Keratinocyte (primary cell): ENCODE data around the gene AKAP13.

ENCODE experiments used
- EZH2 ChIP-seq: IDR thresholded peaks from one replicate; pipeline ENCODE4 v1.6.1; 2012; ENCODE audit warnings: inconsistent platforms, mild to moderate bottlenecking, low read length, moderate library complexity
- TF ChIP-seq, protein P1 (sequence below), 3 experiments: IDR thresholded peaks in 1 of 3; conservative IDR thresholded peaks in 1 of 3; optimal IDR thresholded peaks in 1 of 3; 2 replicates in 2 of 3; 3 replicates in 1 of 3; pipeline versions ENCODE3 to v1.5.1; 2011; ENCODE audit warnings: low read length in 3 of 3, mild to moderate bottlenecking in 3 of 3, moderate library complexity in 2 of 3, control low read depth in 1 of 3, inconsistent platforms in 1 of 3; ENCODE audit not compliant: insufficient read depth in 2 of 3; ENCODE audit errors: extremely low read depth in 1 of 3

DNA sequence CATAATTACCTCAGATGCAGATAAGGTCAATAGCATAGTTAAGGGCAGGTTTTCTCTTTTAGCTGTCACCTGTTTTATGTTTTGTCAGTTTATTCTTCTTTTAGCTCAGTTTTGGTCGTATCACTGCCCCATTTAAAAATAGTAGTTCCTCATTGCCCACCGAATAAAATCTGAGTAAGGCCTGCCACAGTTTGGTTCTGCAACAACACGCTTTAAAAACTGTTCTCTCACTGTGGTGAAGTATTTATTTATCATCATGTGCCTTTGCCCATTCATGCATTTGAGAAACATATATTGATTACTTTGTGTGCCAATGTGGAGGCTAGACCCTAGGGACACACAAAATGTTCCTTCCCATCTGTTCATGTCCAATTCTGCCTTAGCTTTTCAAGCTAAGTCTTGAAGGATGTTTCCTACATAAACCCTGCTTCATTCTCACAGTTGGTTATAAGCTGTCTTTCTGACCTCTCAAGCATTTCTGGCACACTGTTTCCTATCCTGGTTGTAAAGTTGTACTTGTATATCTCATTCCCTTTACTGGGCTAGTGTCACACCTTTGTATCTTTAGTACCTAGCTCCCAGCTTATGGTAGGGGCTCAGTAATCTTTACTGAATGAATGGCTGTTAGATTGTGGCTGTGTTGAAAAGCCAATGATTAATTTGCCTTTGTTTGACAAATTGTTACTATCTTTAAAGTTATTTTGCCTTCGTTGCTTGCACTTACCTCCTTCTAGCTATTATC, 23.9 kb downstream of the AKAP13 start:
- TF ChIP-seq, protein P1, sequence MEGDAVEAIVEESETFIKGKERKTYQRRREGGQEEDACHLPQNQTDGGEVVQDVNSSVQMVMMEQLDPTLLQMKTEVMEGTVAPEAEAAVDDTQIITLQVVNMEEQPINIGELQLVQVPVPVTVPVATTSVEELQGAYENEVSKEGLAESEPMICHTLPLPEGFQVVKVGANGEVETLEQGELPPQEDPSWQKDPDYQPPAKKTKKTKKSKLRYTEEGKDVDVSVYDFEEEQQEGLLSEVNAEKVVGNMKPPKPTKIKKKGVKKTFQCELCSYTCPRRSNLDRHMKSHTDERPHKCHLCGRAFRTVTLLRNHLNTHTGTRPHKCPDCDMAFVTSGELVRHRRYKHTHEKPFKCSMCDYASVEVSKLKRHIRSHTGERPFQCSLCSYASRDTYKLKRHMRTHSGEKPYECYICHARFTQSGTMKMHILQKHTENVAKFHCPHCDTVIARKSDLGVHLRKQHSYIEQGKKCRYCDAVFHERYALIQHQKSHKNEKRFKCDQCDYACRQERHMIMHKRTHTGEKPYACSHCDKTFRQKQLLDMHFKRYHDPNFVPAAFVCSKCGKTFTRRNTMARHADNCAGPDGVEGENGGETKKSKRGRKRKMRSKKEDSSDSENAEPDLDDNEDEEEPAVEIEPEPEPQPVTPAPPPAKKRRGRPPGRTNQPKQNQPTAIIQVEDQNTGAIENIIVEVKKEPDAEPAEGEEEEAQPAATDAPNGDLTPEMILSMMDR (optimal IDR thresholded peaks at IDR 0.05 in 1 of 3, IDR thresholded peaks at IDR 0.05 in 1 of 3, conservative IDR thresholded peaks at IDR 0.05 in 1 of 3; ENCODE audit: extremely low read depth in 1 of 3, insufficient read depth in 2 of 3, low read length in 3 of 3): no peak
- TF ChIP-seq EZH2: no peak
